ENCODE measurements around the gene ZBTB11.
"Not testable (repeated sequence)": the region's sequence is repeated elsewhere in the genome, so short reads cannot be mapped to it uniquely, and the experiment has no call there.

Gene ZBTB11

DNA sequence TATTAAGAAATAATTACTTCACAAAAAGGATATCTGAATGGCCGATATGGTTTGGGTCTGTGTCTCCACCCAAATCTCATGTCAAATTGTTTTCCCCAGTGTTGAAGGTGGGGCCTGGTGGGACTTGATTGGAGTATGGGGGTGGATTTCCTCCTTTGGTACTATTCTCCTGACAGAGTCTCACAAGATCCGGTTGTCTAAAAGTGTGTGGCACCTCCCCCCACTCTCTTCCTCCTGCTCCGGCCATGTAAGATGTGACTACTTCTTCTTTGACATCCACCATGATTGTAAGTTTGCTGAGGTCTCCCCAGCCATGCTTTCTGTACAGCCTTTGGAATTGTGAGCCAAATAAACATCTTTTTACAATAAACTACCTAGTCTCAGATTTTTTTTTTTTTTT lies 34.5 kb downstream of the ZBTB11 start:
- TF ChIP-seq, protein P1, sequence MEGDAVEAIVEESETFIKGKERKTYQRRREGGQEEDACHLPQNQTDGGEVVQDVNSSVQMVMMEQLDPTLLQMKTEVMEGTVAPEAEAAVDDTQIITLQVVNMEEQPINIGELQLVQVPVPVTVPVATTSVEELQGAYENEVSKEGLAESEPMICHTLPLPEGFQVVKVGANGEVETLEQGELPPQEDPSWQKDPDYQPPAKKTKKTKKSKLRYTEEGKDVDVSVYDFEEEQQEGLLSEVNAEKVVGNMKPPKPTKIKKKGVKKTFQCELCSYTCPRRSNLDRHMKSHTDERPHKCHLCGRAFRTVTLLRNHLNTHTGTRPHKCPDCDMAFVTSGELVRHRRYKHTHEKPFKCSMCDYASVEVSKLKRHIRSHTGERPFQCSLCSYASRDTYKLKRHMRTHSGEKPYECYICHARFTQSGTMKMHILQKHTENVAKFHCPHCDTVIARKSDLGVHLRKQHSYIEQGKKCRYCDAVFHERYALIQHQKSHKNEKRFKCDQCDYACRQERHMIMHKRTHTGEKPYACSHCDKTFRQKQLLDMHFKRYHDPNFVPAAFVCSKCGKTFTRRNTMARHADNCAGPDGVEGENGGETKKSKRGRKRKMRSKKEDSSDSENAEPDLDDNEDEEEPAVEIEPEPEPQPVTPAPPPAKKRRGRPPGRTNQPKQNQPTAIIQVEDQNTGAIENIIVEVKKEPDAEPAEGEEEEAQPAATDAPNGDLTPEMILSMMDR (IDR thresholded peaks at IDR 0.05; ENCODE audit: low read depth, low read length): no peak
- no peak overlapping the region for H3K4me3 ChIP-seq (replicated peaks in 1 of 2; ENCODE audit: low read depth in 2 of 2, low read length in 2 of 2)
- no peak for DNase-seq (ENCODE audit: low read depth in 2 of 2)

DNA sequence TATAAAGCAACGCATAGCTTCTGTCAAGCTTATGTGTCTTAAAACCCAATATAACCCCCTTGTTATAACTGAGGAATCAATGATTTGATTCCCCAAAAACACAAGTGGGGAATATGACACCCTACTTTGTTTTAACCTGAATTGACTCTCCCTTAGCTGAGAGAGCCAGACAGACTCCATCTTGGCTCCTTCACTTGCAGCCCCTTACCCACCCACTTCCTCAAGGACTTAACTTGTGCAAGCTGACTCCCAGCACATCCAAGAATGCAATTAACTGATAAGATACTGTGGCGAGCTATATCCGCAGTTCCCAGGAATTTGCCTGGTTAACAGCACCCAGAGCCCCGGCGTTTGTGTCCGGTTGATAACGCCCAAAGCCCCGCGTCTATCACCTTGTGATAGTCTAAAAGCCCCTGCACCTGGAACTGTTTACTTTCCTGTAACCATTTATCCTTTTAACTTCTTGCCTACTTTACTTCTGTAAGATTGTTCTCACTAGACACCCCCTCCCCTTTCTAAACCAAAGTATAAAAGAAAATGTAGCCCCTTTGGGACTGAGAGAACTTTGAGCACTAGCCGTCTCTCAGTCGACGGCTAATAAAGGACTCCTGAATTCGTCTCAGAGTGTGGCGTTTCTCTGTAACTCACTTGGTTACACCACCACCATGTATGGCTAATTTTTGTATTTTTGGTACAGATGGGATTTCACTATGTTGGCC lies 35.4 kb downstream of the ZBTB11 start:
- not testable (repeated sequence) for DNase-seq (ENCODE audit: low read depth in 2 of 2); H3K4me3 ChIP-seq (replicated peaks in 1 of 2; ENCODE audit: low read depth in 2 of 2, low read length in 2 of 2)

DNA sequence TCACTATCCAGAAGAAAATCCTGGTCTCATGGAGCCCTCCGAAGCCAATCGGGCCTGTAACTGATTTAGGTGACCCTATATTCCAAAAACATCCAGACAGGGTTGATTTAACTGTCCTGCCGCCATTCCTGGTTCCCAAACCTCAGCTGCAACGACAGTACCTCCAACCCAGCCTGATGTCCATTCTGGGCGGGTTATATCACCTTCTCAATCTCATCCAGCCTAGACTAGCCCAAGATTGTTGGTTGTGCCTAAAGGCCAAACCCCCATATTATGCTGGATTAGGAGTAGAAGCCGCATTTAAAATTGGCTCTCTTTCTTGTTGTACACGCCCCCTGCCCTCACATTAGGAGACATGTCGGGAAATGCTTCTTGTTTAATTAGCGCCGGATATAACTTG lies 36.7 kb downstream of the ZBTB11 start:
- TF ChIP-seq, protein P1 (IDR thresholded peaks at IDR 0.05; ENCODE audit: low read depth, low read length): no peak
- H3K4me3 ChIP-seq (replicated peaks in 1 of 2; ENCODE audit: low read depth in 2 of 2, low read length in 2 of 2): no peak overlapping the region
- DNase-seq (ENCODE audit: low read depth in 2 of 2): no peak

DNA sequence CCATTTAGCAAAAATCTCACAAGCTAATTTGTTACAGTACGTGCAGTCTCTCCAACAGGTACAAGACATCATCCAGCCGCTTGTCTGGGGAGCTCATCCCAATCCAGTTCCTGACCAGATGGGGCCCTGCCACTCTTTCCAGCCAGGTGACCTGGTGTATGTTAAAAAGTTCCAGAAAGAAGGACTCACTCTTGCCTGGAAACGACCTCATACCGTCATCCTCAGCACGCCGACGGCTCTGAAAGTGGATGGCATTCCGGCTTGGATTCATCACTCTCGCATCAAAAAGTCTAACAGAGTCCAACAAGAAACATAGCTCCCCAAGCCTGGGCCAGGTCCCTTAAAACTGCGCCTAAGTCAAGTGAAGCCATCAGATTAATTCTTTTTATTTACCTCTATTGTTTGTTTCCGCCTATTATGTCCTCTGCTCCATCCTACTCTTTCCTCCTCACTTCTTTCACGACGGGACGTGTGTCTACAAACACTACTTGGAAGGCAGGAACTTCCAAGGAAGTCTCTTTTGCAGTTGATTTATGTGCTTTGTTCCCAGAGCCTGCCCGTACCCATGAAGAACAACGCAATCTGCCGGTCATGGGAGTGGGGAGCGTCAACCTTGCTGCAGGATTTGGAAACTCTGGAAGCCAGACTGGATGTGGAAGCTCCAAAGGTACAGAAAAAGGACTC lies 37.5 kb downstream of the ZBTB11 start:
- DNase-seq (ENCODE audit: low read depth in 2 of 2): no peak
- no peak overlapping the region for H3K4me3 ChIP-seq (replicated peaks in 1 of 2; ENCODE audit: low read depth in 2 of 2, low read length in 2 of 2)
- TF ChIP-seq, protein P1 (IDR thresholded peaks at IDR 0.05; ENCODE audit: low read depth, low read length): no peak

DNA sequence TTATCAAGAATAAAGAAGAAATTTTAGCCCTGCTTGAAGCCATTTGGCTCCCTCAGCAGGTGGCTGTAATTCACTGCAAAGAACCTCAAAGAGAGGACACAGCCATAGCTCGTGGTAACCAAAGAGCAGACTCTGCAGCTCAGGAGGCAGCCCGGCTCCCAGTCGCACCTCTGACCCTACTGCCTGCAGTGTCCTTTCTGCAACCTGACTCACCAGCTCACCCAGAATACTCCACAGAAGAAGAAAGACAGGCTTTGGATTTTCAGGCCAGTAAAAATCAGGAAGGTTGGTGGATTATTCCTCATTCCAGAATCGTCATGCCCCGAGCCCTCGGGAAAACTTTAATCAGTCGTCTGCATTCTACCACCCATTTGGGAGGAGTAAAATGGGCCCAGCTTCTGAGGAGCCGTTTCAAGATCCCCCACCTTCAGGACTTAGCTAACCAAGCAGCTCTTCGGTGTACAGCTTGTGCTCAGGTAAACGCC lies 38.6 kb downstream of the ZBTB11 start:
- H3K4me3 ChIP-seq (replicated peaks in 1 of 2; ENCODE audit: low read depth in 2 of 2, low read length in 2 of 2): no peak overlapping the region

DNA sequence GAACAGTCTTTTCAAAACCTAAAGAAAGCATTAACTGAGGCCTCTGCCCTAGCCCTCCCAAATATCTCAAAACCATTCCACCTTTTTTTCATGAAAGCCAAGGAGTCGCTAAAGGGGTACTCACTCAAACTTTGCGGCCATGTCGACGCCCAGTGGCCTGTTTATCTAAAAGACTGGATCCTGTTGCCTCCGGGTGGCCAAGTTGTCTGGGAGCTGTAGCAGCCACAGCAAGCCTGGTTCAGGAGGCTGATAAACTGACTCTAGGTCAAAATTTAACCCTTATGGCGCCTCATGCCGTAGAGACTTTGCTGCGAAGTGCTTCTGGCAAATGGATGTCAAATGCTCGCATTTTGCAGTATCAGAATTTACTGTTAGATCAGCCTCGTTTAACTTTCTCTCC lies 39.5 kb downstream of the ZBTB11 start:
- DNase-seq (ENCODE audit: low read depth in 2 of 2): no peak
- TF ChIP-seq, protein P1 (IDR thresholded peaks at IDR 0.05; ENCODE audit: low read depth, low read length): no peak

More for the DNA sequence above, 38.6 kb downstream of the ZBTB11 start:
- TF ChIP-seq, protein P1 (IDR thresholded peaks at IDR 0.05; ENCODE audit: low read depth, low read length): peak; percentile 3
- DNase-seq (ENCODE audit: low read depth in 2 of 2): peak in 1 of 2 donors; percentile 4

More for the DNA sequence above, 39.5 kb downstream of the ZBTB11 start:
- H3K4me3 ChIP-seq (replicated peaks in 1 of 2; ENCODE audit: low read depth in 2 of 2, low read length in 2 of 2): no peak overlapping the region
